ENCODE measurements around the gene ARHGAP31. TPM values are rescaled to one million over a fixed set of nuclear protein-coding genes. Genes with fewer than 3 reads are reported as not detected.

ARHGAP31 gene, protein sequence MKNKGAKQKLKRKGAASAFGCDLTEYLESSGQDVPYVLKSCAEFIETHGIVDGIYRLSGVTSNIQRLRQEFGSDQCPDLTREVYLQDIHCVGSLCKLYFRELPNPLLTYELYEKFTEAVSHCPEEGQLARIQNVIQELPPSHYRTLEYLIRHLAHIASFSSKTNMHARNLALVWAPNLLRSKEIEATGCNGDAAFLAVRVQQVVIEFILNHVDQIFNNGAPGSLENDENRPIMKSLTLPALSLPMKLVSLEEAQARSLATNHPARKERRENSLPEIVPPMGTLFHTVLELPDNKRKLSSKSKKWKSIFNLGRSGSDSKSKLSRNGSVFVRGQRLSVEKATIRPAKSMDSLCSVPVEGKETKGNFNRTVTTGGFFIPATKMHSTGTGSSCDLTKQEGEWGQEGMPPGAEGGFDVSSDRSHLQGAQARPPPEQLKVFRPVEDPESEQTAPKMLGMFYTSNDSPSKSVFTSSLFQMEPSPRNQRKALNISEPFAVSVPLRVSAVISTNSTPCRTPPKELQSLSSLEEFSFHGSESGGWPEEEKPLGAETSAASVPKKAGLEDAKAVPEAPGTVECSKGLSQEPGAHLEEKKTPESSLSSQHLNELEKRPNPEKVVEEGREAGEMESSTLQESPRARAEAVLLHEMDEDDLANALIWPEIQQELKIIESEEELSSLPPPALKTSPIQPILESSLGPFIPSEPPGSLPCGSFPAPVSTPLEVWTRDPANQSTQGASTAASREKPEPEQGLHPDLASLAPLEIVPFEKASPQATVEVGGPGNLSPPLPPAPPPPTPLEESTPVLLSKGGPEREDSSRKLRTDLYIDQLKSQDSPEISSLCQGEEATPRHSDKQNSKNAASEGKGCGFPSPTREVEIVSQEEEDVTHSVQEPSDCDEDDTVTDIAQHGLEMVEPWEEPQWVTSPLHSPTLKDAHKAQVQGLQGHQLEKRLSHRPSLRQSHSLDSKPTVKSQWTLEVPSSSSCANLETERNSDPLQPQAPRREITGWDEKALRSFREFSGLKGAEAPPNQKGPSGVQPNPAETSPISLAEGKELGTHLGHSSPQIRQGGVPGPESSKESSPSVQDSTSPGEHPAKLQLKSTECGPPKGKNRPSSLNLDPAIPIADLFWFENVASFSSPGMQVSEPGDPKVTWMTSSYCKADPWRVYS (N-terminal part only)
- total RNA-seq (2021) (7.8 and 12.0 TPM in 2 replicates), Bru-seq, nascent RNA (percentile 61 among the genes with signal in this experiment), BruChase-seq, experiment 1, labeled RNA remaining after a 2-hour chase (percentile 58 among the genes with signal in this experiment), BruChase-seq, experiment 2, labeled RNA remaining after a 6-hour chase (percentile 59 among the genes with signal in this experiment)
- long read RNA-seq, full-length matches to known transcripts: 8 of 12 reads
- long read RNA-seq, partial matches to known transcripts: 1 of 12 reads
- long read RNA-seq, other reads (novel, unspliced or antisense): 3 of 12 reads

DNA sequence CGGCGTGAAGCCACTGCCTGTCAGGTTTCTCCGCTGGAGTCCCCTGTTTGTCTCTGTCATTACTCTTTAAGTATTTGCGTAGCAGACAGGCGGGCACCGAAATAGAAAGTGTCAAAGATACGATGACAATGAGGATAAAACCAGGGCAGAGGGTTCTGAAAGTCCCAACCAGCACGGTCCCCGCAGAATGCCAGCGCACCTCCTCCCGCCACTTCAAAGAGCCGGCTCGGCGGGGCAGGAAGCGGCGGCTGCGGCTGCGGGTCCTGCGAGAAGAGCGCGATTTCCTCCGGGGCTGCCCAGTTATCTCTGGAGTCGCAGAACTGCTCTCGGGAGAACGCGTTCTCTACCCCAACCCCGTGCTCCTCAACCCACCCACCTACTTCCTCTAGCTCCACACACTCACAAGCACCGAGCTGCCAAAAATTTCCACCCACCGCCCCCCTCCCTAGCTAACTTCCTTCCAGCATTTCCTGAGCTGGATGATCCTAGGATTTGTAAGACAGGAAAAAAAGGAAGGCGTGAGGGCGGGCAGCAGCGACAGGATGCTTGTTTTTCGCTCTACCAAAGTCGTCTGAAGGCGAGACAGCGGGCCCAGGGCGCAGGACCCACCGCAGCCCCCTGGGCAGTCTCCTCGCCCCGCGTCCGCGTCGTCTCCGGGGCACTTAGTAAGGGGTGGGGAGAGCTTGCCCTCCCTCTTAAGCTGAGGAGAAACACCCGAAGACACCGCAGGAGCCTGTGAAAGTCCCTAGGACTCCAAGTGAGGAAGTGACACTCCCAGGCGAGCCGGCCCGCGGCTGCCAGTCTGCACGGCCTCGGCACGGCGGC, at the start of gene ARHGAP31:
ARHGAP31 (plus strand) TSS at position 513 of the 825 bp plus-strand sequence. CDS start 522 bp downstream, outside the sequence.
- intact Hi-C loops (cut with micrococcal nuclease; ENCODE audit: unreplicated experiment): loop anchor here (5.0 kb wide), 1 partner anchor 58 kb away; no protein-coding TSS in a partner anchor
- H3K27ac ChIP-seq (ENCODE audit: low read depth, low read length, poor library complexity, severe bottlenecking): peak within 1 kb of the TSS; percentile 70
- DNase-seq (ENCODE audit: low spot score): peak; percentile 83
- H3K4me3 ChIP-seq (ENCODE audit: low read depth, low read length, poor library complexity, severe bottlenecking): peak within 1 kb of the TSS; percentile 66
- CTCF ChIA-PET: no interaction called here
- no peaks in the 10 kb centered on the region for H3K27me3 ChIP-seq (replicated peaks; ENCODE audit: insufficient read depth, low read depth, low read length, poor library complexity)
- TF ChIP-seq, protein P1, sequence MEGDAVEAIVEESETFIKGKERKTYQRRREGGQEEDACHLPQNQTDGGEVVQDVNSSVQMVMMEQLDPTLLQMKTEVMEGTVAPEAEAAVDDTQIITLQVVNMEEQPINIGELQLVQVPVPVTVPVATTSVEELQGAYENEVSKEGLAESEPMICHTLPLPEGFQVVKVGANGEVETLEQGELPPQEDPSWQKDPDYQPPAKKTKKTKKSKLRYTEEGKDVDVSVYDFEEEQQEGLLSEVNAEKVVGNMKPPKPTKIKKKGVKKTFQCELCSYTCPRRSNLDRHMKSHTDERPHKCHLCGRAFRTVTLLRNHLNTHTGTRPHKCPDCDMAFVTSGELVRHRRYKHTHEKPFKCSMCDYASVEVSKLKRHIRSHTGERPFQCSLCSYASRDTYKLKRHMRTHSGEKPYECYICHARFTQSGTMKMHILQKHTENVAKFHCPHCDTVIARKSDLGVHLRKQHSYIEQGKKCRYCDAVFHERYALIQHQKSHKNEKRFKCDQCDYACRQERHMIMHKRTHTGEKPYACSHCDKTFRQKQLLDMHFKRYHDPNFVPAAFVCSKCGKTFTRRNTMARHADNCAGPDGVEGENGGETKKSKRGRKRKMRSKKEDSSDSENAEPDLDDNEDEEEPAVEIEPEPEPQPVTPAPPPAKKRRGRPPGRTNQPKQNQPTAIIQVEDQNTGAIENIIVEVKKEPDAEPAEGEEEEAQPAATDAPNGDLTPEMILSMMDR (conservative IDR thresholded peaks at IDR 0.05; ENCODE audit: low read depth, low read length): no peak
- TF ChIP-seq EZH2 (IDR thresholded peaks at IDR 0.05; ENCODE audit: borderline replicate concordance, low read depth, low read length, poor library complexity, severe bottlenecking): no peak
- peaks cover 9% of the 10 kb centered on the region for H3K4me1 ChIP-seq (ENCODE audit: insufficient read depth, low read length, poor library complexity, severe bottlenecking)
- BruUV-seq (replicated peaks): no TSS peak
- no peaks in the 10 kb centered on the region for H3K36me3 ChIP-seq (ENCODE audit: insufficient read depth, low read length, poor library complexity, severe bottlenecking)
- H3K9me3 ChIP-seq (ENCODE audit: low read depth, low read length, poor library complexity, severe bottlenecking): no peaks in the 10 kb centered on the region
- POLR2A ChIA-PET (ENCODE audit: low non-redundant PET): interaction anchor here (0.8 kb wide), 1 partner anchor 1074 kb away, joined by 11 read pairs; no protein-coding TSS in a partner anchor

DNA sequence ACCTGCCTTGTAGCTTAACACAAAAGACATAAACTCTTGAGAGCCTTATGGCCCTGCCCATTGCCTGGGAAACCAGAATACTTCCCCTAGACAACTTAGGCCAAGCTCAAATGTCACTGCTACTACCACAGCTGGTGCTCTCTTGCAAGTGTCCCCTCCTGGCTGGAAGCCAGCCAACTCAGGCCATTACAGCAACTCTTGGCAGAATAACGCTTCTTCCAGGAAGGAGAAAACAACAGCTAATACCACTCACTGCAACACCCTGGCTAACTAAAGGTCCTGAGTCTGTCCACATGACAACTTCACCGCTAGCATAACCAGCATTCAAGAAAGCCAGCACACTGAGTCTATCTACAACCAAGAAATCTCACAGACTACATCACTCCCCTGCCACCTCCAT, 48.4 kb upstream of the ARHGAP31 start:
- Histone ChIP-seq H3K9me3 (ENCODE audit: low read depth, low read length, poor library complexity, severe bottlenecking) (no peaks in the 10 kb centered on the region), H3K27ac (ENCODE audit: low read depth, low read length, poor library complexity, severe bottlenecking) (no peak overlapping the region), H3K4me3 (ENCODE audit: low read depth, low read length, poor library complexity, severe bottlenecking) (no peak overlapping the region), H3K27me3 (replicated peaks; ENCODE audit: insufficient read depth, low read depth, low read length, poor library complexity) (no peaks in the 10 kb centered on the region), H3K36me3 (ENCODE audit: insufficient read depth, low read length, poor library complexity, severe bottlenecking) (no peaks in the 10 kb centered on the region), H3K4me1 (ENCODE audit: insufficient read depth, low read length, poor library complexity, severe bottlenecking) (peaks cover 6% of the 10 kb centered on the region)
- ChIA-PET CTCF (no interaction called here), POLR2A (ENCODE audit: low non-redundant PET) (no interaction called here)
- no peak for DNase-seq (ENCODE audit: low spot score)
- TF ChIP-seq, protein P1 (conservative IDR thresholded peaks at IDR 0.05; ENCODE audit: low read depth, low read length): no peak
- no peak for TF ChIP-seq EZH2 (IDR thresholded peaks at IDR 0.05; ENCODE audit: borderline replicate concordance, low read depth, low read length, poor library complexity, severe bottlenecking)
- no TSS peak for BruUV-seq (replicated peaks)
- intact Hi-C loops (cut with micrococcal nuclease; ENCODE audit: unreplicated experiment): no loop called here
